Measurements from ENCODE around the gene ERGIC2.
"Not testable (repeated sequence)": the region's sequence is repeated elsewhere in the genome, so short reads cannot be mapped to it uniquely, and the experiment has no call there.

ERGIC2 gene, protein sequence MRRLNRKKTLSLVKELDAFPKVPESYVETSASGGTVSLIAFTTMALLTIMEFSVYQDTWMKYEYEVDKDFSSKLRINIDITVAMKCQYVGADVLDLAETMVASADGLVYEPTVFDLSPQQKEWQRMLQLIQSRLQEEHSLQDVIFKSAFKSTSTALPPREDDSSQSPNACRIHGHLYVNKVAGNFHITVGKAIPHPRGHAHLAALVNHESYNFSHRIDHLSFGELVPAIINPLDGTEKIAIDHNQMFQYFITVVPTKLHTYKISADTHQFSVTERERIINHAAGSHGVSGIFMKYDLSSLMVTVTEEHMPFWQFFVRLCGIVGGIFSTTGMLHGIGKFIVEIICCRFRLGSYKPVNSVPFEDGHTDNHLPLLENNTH

GRCh38 chr12:29380536-29381523, at the start of gene ERGIC2:
TSS of gene ERGIC2 (minus strand) at chr12:29381172. CDS start at chr12:29371633, 9,539 bp downstream.
- peak; percentile 96 for DNase-seq (ENCODE audit: low read depth, low spot score)

DNA sequence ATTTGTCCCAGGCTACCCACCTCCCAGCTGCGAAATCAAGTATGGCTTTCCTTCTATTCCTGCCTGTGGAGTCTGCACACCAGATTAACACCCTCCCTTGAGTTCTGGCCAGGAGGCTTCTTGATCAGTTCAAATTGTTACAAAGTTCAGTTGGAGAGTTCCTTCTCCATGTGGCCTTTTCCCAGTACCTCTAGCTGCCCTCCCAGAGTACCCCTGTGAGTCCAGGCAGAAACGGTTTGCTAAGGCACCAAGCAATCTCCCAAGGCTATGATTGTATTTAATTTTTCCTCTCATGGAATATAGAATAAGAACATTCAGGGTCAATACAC, 49.7 kb upstream of the ERGIC2 start:
- DNase-seq (ENCODE audit: low read depth, low spot score): no peak

GRCh38 chr12:29429999-29430715, 49.2 kb upstream of the ERGIC2 start:
- DNase-seq (ENCODE audit: low read depth, low spot score): no peak

- no peak for DNase-seq (ENCODE audit: low read depth, low spot score)
Observed at GRCh38 chr12:29428633-29429032, 47.7 kb upstream of the ERGIC2 start.

DNA sequence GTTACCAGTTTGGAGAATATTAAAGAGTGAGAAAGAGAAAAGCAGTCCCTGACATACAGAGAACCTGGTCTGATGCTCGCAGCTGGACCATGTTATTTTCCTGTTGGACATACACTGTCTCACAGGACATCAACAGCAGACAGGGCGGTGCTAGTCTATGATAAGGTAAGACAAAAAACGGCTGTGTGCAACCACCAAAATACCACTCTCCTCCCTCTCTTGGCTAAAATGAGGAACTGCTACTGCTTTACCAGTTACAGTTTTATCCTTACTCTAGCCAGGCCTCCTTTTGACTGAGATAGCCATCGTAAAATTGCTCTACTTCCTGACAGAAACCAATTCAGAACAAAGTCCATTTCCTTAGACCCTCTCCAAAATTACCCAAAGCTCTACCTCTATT, 47.0 kb upstream of the ERGIC2 start:
- no peak for DNase-seq (ENCODE audit: low read depth, low spot score)

DNA sequence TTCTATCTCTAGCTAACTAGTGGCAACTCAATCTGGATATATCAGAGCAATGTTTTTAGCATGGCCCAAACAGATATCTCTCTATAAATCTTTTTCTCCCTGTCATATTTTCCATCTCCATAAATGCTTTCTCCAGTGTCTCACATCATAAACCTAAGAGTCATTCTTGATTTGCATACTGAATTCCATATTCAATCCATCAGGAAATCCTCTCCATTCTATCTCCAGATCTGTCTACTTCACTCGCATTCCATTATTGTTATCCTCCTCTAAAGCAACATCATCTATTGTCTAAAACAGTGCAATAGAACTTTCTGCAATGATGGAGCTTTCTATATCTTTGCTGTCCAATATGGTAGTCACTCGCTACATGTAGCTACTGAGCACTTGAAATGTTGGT, 45.5 kb upstream of the ERGIC2 start:
- no peak for DNase-seq (ENCODE audit: low read depth, low spot score)

DNA sequence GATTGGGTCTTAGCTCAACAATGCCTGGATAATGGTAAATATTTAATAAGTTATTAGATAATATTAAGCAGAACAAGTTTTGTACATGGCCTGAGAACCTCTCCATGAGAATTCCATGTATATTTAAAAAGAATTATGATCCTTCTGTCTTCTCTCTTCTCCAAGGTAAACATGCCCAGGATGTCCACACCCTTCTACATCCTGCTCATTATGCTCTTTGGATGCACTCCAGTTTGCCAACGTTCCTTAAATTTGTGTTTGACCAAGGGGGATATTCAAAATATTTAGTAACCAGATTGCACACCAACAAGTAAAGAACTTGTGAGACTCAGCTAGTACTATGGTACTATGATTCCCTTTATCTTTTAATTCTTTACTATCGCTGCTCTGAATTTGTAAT, 44.8 kb upstream of the ERGIC2 start:
- DNase-seq (ENCODE audit: low read depth, low spot score): no peak

- DNase-seq (ENCODE audit: low read depth, low spot score): no peak
Observed at GRCh38 chr12:29416748-29417147, 35.8 kb upstream of the ERGIC2 start.

GRCh38 chr12:29415111-29415510, 34.1 kb upstream of the ERGIC2 start:
- DNase-seq (ENCODE audit: low read depth, low spot score): no peak

DNA sequence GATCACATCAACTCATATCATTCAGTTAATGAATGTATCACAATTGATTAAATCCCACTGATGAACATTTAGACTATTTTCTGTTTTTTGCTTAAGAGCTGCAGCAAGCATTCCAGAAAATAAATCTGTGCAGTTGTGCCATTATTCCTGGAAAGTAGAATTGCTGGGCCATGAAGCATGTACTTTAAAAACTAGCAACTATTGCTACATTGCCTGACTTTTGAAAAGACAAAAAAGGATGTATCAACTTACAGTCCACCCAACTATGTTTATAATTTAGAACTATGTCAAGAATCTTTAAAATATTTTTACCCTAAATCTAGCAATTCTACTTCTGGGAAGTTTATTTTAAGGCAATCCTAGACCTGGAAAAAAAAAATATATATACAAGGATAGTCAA, 33.4 kb upstream of the ERGIC2 start:
- DNase-seq (ENCODE audit: low read depth, low spot score): no peak

GRCh38 chr12:29405561-29405960, 24.6 kb upstream of the ERGIC2 start:
- DNase-seq (ENCODE audit: low read depth, low spot score): no peak

GRCh38 chr12:29403991-29404390, 23.0 kb upstream of the ERGIC2 start:
- DNase-seq (ENCODE audit: low read depth, low spot score): no peak

DNA sequence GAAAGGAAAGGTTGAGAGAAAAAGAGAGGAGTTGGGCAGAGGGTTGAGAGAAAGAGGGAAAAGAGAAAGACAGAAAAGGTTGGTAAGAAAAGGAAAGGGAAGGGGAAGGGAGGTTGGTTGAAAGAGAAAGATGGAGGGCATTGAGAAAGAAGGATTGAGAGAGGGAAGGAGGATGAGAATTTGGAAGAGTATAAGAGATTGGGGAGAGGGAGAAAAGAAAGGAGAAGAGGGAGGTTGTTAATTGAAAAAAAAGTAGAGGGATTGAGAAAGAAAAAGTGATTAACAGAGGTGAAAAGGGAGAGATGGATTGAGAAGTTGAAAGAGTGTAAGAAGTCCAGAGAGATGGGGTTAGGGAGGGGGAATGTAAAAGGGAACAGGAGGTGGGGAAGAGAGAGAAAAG, 21.5 kb upstream of the ERGIC2 start:
- no peak for DNase-seq (ENCODE audit: low read depth, low spot score)

DNA sequence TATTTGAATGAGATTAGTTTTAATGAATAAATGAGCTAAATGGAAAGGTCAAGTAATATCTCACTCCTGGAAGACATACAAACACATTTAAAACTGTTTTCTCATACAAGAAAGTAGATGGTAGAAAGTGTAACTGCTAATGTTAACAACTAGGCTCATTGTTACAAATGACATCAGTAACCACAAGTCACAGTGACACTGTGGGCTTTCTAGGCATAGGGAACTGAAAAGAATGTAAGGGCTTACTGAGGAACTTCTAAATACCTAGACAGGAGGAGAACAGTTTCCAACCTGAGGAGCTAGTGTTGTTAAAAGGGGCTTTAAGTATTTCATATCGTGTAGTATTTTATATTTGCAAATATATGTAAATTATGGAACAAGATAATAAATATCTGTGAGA, 17.5 kb upstream of the ERGIC2 start:
- DNase-seq (ENCODE audit: low read depth, low spot score): no peak

GRCh38 chr12:29396774-29397173, 15.8 kb upstream of the ERGIC2 start:
- no peak for DNase-seq (ENCODE audit: low read depth, low spot score)

- no peak for DNase-seq (ENCODE audit: low read depth, low spot score)
Observed at GRCh38 chr12:29395356-29395755, 14.4 kb upstream of the ERGIC2 start.

DNA sequence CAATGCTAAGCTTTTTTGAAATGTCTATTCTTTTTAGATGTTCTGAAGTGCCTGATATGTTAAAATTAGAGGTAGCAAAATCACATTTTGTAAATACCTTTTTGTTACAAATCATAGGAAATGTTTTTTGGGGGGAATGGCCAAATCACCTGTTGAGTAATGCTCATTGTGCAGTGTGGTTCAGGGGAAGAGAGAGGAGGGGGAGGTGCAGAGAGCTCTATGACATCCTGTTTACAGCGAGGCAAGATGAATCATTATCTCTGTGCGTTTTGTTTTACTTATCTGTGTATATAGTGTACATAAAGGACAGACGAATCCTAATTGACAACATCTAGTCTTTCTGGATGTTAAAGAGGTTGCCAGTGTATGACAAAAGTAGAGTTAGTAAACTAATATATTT, 9.4 kb upstream of the ERGIC2 start:
- not testable (repeated sequence) for DNase-seq (ENCODE audit: low read depth, low spot score)

DNA sequence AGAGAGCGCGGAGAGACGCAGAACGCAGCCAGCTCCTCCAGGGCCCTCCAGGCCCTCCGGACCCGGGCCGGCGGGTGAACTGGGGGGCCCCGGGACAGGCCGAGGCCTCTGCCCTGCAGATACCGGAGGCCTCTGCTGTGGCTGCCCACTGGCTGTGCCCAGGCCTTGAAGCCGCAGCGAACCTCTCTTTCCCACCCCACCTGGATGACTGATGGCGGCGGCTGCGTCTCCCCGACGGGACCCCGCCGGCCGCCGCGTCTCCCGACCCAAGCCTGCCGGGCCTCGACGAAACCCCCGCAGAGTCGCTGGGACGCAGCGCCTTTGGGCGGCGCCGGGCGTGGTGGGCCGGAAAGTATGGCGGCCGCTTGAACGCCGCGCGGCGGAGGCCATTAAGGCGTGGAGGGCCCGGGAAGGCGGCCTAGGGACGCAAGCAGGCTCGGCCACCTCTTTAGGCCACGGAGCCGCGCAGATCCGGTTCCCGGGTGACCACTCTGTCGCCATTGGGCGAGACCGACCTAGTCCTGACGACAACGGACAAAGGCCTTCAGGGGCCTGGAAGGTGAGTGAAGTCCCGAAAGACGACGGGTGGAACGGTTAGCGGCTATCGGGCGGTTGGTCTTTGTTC, 8.4 kb upstream of the ERGIC2 start:
- DNase-seq (ENCODE audit: low read depth, low spot score): no peak

DNA sequence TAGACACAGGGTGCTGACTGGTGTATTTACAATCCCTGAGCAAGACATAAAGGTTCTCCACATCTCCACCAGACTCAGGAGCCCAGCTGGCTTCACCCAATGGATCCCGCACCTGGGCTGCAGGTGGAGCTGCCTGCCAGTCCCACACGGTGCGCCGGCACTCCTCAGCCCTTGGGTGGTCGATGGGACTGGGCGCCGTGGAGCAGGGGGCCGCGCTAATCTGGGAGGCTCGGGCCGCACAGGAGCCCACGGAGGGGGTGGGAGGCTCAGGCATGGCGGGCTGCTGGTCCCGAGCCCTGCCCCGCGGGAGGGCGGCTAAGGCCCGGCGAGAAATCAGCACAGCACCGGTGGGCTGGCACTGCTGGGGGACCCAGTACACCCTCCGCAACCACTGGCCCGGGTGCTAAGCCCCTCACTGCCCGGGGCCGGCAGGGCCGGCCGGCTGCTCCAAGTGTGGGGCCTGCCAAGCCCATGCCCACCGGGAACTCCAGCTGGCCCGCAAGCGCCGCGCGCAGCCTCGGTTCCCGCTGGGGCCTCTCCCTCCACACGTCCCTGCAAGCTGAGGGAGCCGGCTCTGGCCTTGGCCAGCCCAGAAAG, 5.2 kb upstream of the ERGIC2 start:
- DNase-seq (ENCODE audit: low read depth, low spot score): not testable (repeated sequence)

GRCh38 chr12:29385194-29385593, 4.2 kb upstream of the ERGIC2 start:
- not testable (repeated sequence) for DNase-seq (ENCODE audit: low read depth, low spot score)

GRCh38 chr12:29382251-29382650, 1.3 kb upstream of the ERGIC2 start:
- DNase-seq (ENCODE audit: low read depth, low spot score): no peak
